Measurements from ENCODE around the gene FRMD4A. TPM values are rescaled to one million over a fixed set of nuclear protein-coding genes. Genes with fewer than 3 reads are reported as not detected.

Gene FRMD4A
- total RNA-seq, 2 experiments from 2014 or later: 0.17 TPM; not detected in 1

- no peaks in the 10 kb centered on the region for H3K9me2 ChIP-seq (ENCODE audit: insufficient read depth, low read length)
- DNase-seq (ENCODE audit: low spot score): no peak
- no peaks in the 10 kb centered on the region for H3K9me3 ChIP-seq (ENCODE audit: low read length)
- H3K79me2 ChIP-seq (ENCODE audit: insufficient read depth, low read depth, low read length): no peaks in the 10 kb centered on the region
- no TSS peak for BruUV-seq (replicated peaks)
- no peak overlapping the region for H3K4me3 ChIP-seq (ENCODE audit: low read depth, low read length, poor library complexity, severe bottlenecking)
- H4K20me1 ChIP-seq (ENCODE audit: insufficient read depth, low read length): no peaks in the 10 kb centered on the region
- intact Hi-C loops (cut with micrococcal nuclease; ENCODE audit: unreplicated experiment): no loop called here
- H2AFZ ChIP-seq (ENCODE audit: low read length): no peak overlapping the region
- no peaks in the 10 kb centered on the region for H3K36me3 ChIP-seq (ENCODE audit: insufficient read depth, low read length)
- H3K4me2 ChIP-seq (ENCODE audit: low read length): no peak overlapping the region
- TF ChIP-seq CTCF (conservative IDR thresholded peaks at IDR 0.05; ENCODE audit: low read length) (no peak), EZH2phosphoT487 (IDR thresholded peaks at IDR 0.05; ENCODE audit: borderline replicate concordance, low read depth, low read length) (no peak)
- POLR2A ChIA-PET: interaction anchor here (0.6 kb wide), 1 partner anchor 76 kb away, joined by 3 read pairs; no protein-coding TSS in a partner anchor
- H3K27ac ChIP-seq (ENCODE audit: low read depth, low read length, poor library complexity, severe bottlenecking): no peak overlapping the region
- CTCF ChIA-PET (ENCODE audit: unreplicated experiment): no interaction called here
- no peaks in the 10 kb centered on the region for H3K4me1 ChIP-seq (ENCODE audit: insufficient read depth, low read length, poor library complexity, severe bottlenecking)
Observed at GRCh38 chr10:13916384-13916947, 414.3 kb downstream of the FRMD4A start.

DNA sequence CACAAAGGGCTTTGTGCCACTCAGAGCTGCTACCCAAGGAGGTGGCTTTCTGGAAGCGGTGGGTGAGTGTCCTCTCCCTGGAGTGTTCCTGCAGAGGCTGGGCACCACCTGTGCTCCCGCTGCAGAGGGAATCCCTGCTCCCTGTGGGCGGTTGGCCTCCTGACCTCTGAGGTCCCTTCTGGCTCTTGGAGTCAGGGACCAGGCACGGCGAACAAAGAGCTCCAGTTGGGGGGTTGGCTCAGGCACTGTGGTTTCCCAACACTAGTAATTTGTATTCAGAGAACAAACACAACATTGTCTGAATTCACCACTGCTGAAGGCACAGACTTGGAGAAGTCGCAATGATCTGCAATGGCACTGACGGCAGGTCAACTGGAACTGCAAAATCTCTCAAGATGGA, 415.0 kb downstream of the FRMD4A start:
- Histone ChIP-seq H3K9me2 (ENCODE audit: insufficient read depth, low read length) (no peaks in the 10 kb centered on the region), H3K27ac (ENCODE audit: low read depth, low read length, poor library complexity, severe bottlenecking) (no peak overlapping the region), H3K4me2 (ENCODE audit: low read length) (no peak overlapping the region), H3K9me3 (ENCODE audit: low read length) (no peaks in the 10 kb centered on the region), H3K36me3 (ENCODE audit: insufficient read depth, low read length) (no peaks in the 10 kb centered on the region), H3K4me3 (ENCODE audit: low read depth, low read length, poor library complexity, severe bottlenecking) (no peak overlapping the region), H3K79me2 (ENCODE audit: insufficient read depth, low read depth, low read length) (no peaks in the 10 kb centered on the region), H2AFZ (ENCODE audit: low read length) (no peak overlapping the region), H4K20me1 (ENCODE audit: insufficient read depth, low read length) (no peaks in the 10 kb centered on the region), H3K4me1 (ENCODE audit: insufficient read depth, low read length, poor library complexity, severe bottlenecking) (no peaks in the 10 kb centered on the region)
- DNase-seq (ENCODE audit: low spot score): no peak
- CTCF ChIA-PET (ENCODE audit: unreplicated experiment): no interaction called here
- BruUV-seq (replicated peaks): no TSS peak
- no peak for TF ChIP-seq CTCF (conservative IDR thresholded peaks at IDR 0.05; ENCODE audit: low read length)
- TF ChIP-seq EZH2phosphoT487 (IDR thresholded peaks at IDR 0.05; ENCODE audit: borderline replicate concordance, low read depth, low read length): no peak
- intact Hi-C loops (cut with micrococcal nuclease; ENCODE audit: unreplicated experiment): no loop called here
- POLR2A ChIA-PET: no interaction called here

DNA sequence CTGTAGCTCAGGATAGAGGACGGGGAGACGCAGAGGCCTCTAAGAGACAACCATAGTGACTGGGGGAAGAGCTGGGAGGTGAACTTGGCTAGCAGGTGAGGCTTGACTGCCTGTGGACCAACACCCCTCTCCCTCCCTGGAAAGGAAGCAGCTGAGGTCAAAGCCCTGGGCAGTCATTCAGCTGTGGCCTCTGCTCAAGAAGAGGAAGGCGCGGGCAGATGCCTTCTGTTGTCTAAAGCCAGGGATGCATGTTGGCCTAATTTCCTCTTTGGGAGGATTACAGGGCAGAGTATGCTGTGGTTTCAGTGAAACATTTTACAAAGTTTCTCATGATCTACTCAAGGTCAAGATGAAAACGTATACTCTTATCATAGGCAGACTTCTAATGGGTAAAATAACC, 416.8 kb downstream of the FRMD4A start:
- H3K79me2 ChIP-seq (ENCODE audit: insufficient read depth, low read depth, low read length): no peaks in the 10 kb centered on the region
- H2AFZ ChIP-seq (ENCODE audit: low read length): no peak overlapping the region
- CTCF ChIA-PET (ENCODE audit: unreplicated experiment): no interaction called here
- POLR2A ChIA-PET: no interaction called here
- H3K4me2 ChIP-seq (ENCODE audit: low read length): no peak overlapping the region
- no TSS peak for BruUV-seq (replicated peaks)
- H3K9me3 ChIP-seq (ENCODE audit: low read length): no peaks in the 10 kb centered on the region
- intact Hi-C loops (cut with micrococcal nuclease; ENCODE audit: unreplicated experiment): no loop called here
- no peaks in the 10 kb centered on the region for H3K9me2 ChIP-seq (ENCODE audit: insufficient read depth, low read length)
- no peak overlapping the region for H3K27ac ChIP-seq (ENCODE audit: low read depth, low read length, poor library complexity, severe bottlenecking)
- no peak overlapping the region for H3K4me3 ChIP-seq (ENCODE audit: low read depth, low read length, poor library complexity, severe bottlenecking)
- H4K20me1 ChIP-seq (ENCODE audit: insufficient read depth, low read length): no peaks in the 10 kb centered on the region
- H3K36me3 ChIP-seq (ENCODE audit: insufficient read depth, low read length): no peaks in the 10 kb centered on the region
- TF ChIP-seq EZH2phosphoT487 (IDR thresholded peaks at IDR 0.05; ENCODE audit: borderline replicate concordance, low read depth, low read length) (no peak), CTCF (conservative IDR thresholded peaks at IDR 0.05; ENCODE audit: low read length) (no peak)
- H3K4me1 ChIP-seq (ENCODE audit: insufficient read depth, low read length, poor library complexity, severe bottlenecking): no peaks in the 10 kb centered on the region
- DNase-seq (ENCODE audit: low spot score): no peak
